Central memory CD8-positive, alpha-beta T cell (primary cell): ENCODE data around the gene GUCA2A.
A peak's percentile ranks its signal among the peaks of the same experiment; 100 is the strongest.

ENCODE experiments used
- ATAC-seq: fragments of 150-1000 bp; cut with Tn5 transposase; replicated peaks from 2 replicates; pipeline ENCODE4 v1.10.0; 2022; ENCODE audit warnings: mild to moderate bottlenecking, moderate FRiP score, moderate number of reproducible peaks; ENCODE audit not compliant: poor library complexity, severe bottlenecking; ENCODE audit errors: extremely low read depth
- DNase-seq, 2 donors: peaks; one replicate each; pipeline ENCODE4 v3.0.0; 2021; ENCODE audit warnings: low spot score in 2 of 2
- H3K27ac Mint-ChIP-seq: one replicate; pipeline ENCODE4 v1.8.0; 2022; ENCODE audit warnings: low read depth, mild to moderate bottlenecking, moderate library complexity, mixed read lengths
- H3K27me3 Mint-ChIP-seq: one replicate; pipeline ENCODE4 v1.8.0; 2022; ENCODE audit warnings: mixed read lengths
- H3K36me3 Mint-ChIP-seq: one replicate; pipeline ENCODE4 v1.8.0; 2022; ENCODE audit warnings: mild to moderate bottlenecking, moderate library complexity, mixed read lengths; ENCODE audit not compliant: insufficient read depth
- H3K4me1 Mint-ChIP-seq: one replicate; pipeline ENCODE4 v1.8.0; 2022; ENCODE audit warnings: mixed read lengths
- H3K4me3 Mint-ChIP-seq: one replicate; pipeline ENCODE4 v1.8.0; 2022; ENCODE audit warnings: mild to moderate bottlenecking, moderate library complexity, mixed read lengths
- H3K9me3 Mint-ChIP-seq: one replicate; pipeline ENCODE4 v1.8.0; 2022; ENCODE audit warnings: mixed read lengths

GUCA2A gene

DNA sequence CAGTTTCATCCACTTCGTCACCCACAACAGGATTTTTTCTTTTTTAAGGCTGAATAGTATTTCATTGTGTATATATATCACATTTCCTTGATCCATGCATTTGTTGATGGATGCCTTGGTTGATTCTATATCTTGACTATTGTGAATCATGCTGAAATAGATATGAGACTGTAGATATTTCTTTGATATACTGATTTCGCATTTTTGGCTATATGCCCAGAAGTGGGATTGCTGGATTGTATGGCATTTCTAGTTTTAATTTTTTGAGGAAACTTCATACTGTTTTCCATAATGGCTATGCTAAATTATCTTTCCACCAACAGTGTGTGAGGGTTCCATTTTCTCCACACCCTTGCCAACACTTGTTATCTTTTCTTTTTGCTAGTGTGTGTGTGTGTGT lies 6.4 kb downstream of the GUCA2A start:
- Mint-ChIP-seq H3K27me3 (peaks cover 36% of the 10 kb centered on the region), H3K4me1 (peaks cover 9% of the 10 kb centered on the region)

DNA sequence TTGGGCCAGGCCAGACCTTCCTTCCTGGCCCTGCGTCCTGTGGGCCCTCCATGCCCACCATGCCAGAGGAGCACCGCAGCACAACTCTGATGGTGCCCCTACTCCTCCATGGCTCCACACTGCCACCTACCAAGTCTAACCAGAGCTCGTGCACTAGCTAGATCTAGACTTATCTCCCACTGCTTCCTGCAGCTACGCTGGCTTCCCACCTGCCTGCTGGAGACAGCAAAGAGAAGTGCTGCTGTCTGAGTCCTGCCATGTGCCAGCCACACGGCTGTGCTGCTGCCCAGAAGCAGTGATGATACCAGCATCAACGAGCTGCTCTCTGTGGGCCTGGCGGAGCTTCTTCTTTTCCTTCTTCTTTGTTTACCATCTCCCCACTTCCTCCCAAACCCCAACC lies 6.9 kb downstream of the GUCA2A start:
- Mint-ChIP-seq H3K27me3 (peaks cover 39% of the 10 kb centered on the region), H3K4me1 (peaks cover 9% of the 10 kb centered on the region), H3K9me3 (peaks cover 5% of the 10 kb centered on the region), H3K4me3 (no peak overlapping the region), H3K27ac (no peak overlapping the region), H3K36me3 (no peaks in the 10 kb centered on the region)
- DNase-seq (no peak), ATAC-seq (peak; percentile 14)

More for the DNA sequence above, 6.4 kb downstream of the GUCA2A start:
- H3K9me3 Mint-ChIP-seq, result peaks cover 5% of the 10 kb centered on the region
- DNase-seq (no peak), ATAC-seq (no peak)
- H3K27ac Mint-ChIP-seq, result no peak overlapping the region
- H3K36me3 Mint-ChIP-seq, result no peaks in the 10 kb centered on the region
- H3K4me3 Mint-ChIP-seq, result no peak overlapping the region

DNA sequence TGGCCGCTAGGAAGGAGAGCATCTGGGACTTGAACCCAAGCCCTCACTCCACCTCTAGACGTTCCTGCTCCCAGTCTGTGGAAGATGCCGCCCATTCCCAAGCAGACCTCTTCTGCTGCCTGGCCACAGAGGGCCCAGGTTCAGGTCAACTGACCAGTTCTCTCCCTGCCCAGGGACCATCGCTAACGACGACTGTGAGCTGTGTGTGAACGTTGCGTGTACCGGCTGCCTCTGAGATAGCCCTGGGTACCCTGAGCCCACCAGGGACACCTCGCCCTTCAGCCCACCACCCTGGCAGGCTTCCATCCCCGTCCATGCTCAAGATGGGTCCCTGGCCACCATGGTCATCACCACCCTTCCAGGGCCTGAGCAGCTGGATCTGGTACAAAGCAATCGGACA lies 9.2 kb downstream of the GUCA2A start:
- H3K4me3 Mint-ChIP-seq, result no peak overlapping the region
- DNase-seq (no peak), ATAC-seq (no peak)
- H3K36me3 Mint-ChIP-seq, result no peaks in the 10 kb centered on the region
- peaks cover 34% of the 10 kb centered on the region for H3K27me3 Mint-ChIP-seq
- no peaks in the 10 kb centered on the region for H3K9me3 Mint-ChIP-seq
- peaks cover 9% of the 10 kb centered on the region for H3K4me1 Mint-ChIP-seq
- no peak overlapping the region for H3K27ac Mint-ChIP-seq

DNA sequence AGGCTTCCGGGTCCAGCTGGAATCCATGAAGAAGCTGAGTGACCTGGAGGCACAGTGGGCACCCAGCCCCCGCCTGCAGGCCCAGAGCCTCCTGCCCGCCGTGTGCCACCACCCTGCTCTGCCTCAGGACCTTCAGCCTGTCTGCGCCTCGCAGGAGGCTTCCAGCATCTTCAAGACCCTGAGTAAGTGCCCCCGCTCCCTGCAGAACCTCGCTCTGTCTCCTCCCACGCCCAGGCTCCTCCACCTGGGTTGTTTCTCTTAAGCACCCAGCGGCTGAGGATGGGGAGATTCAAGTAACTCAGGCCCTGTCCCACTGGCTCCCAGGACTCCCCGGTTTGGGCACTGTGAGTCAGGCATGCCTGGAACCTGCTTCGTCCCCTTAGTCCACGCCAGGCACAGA lies 9.9 kb downstream of the GUCA2A start:
- peaks cover 37% of the 10 kb centered on the region for H3K27me3 Mint-ChIP-seq
- H3K36me3 Mint-ChIP-seq, result no peaks in the 10 kb centered on the region
- H3K4me1 Mint-ChIP-seq, result peaks cover 9% of the 10 kb centered on the region
- ATAC-seq (no peak), DNase-seq (no peak)
- no peak overlapping the region for H3K27ac Mint-ChIP-seq
- H3K4me3 Mint-ChIP-seq, result no peak overlapping the region
- no peaks in the 10 kb centered on the region for H3K9me3 Mint-ChIP-seq

DNA sequence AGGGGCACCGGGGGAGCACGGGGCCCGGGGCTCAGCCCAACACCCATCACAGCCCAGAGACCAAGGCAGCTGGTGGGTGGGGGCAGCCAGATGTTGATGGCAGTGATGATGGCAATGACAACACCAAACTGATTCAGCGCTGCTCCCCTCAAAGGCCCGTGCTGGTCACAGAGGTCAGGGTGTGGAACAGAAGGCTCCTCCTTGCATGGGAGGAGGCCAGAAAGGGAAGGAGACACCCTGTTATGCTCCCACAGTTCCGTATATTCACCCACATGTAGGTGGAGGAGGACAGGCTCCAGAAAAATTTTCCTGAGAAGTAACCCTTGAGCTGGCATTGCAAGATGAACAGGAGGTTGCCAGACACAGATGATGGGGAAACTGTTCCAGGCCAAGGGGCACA lies 10.9 kb downstream of the GUCA2A start:
- H3K9me3 Mint-ChIP-seq, result no peaks in the 10 kb centered on the region
- no peak for ATAC-seq
- H3K27me3 Mint-ChIP-seq, result peaks cover 37% of the 10 kb centered on the region
- H3K4me1 Mint-ChIP-seq, result peaks cover 9% of the 10 kb centered on the region
- H3K4me3 Mint-ChIP-seq, result no peak overlapping the region
- no peaks in the 10 kb centered on the region for H3K36me3 Mint-ChIP-seq
- no peak overlapping the region for H3K27ac Mint-ChIP-seq
- no peak for DNase-seq

GRCh38 chr1:42152907-42153600 lies 11.5 kb downstream of the GUCA2A start, which contains the start of gene GUCA2B:
Gene GUCA2B (plus strand): TSS chr1:42153410. CDS start chr1:42153451, 41 bp downstream.
- ATAC-seq (no peak), DNase-seq (no peak)
- peaks cover 37% of the 10 kb centered on the region for H3K27me3 Mint-ChIP-seq
- no peak within 1 kb of the TSS for H3K27ac Mint-ChIP-seq
- H3K9me3 Mint-ChIP-seq, result no peaks in the 10 kb centered on the region
- H3K4me3 Mint-ChIP-seq, result no peak within 1 kb of the TSS
- H3K36me3 Mint-ChIP-seq, result no peaks in the 10 kb centered on the region
- H3K4me1 Mint-ChIP-seq, result peaks cover 8% of the 10 kb centered on the region

DNA sequence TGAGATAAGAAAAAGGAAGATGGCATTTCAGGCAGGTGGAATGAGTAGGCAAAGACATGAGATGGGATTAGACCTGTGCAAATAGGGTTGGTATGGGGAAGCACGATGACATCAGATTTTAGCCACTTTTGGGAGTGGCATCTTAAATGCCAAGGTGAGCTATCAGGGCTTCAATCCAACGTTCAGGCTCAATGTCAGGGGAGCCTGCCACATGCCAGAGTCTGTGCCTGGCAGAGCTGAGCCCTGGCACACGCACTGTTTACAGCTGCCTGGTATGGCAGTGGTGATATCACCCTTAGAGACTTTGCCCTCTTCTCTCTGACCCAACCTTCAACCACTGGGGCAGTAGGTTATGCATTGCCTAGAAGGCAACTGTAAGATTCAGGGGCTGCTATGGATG lies 12.4 kb downstream of the GUCA2A start:
- Mint-ChIP-seq H3K36me3 (no peaks in the 10 kb centered on the region), H3K4me3 (no peak overlapping the region), H3K4me1 (no peaks in the 10 kb centered on the region), H3K27ac (no peak overlapping the region), H3K27me3 (peaks cover 37% of the 10 kb centered on the region), H3K9me3 (no peaks in the 10 kb centered on the region)
- no peak for ATAC-seq
- no peak for DNase-seq

- H3K4me1 Mint-ChIP-seq, result no peaks in the 10 kb centered on the region
- H3K4me3 Mint-ChIP-seq, result no peak overlapping the region
- no peaks in the 10 kb centered on the region for H3K9me3 Mint-ChIP-seq
- no peaks in the 10 kb centered on the region for H3K36me3 Mint-ChIP-seq
- DNase-seq (no peak), ATAC-seq (no peak)
- H3K27ac Mint-ChIP-seq, result no peak overlapping the region
- peaks cover 37% of the 10 kb centered on the region for H3K27me3 Mint-ChIP-seq
Observed at GRCh38 chr1:42150651-42151050, 13.9 kb downstream of the GUCA2A start.

DNA sequence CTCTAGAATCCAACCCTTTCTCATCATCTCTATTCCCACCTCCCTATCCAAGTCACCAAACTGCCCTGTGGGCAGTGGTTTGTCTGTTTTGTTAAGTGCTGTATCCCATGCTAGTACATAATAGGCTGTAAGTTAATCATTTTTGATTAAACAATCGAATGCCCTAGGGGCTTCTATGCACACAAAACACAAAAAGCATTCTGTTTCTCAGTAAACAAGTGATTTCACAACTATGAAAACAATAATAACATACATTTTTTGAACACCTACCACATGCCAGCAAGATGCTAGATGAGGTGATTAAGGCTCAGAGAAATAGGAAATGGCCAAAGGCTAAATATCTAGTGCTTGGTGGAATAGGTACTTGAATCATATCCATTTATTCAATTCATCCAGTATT lies 16.4 kb downstream of the GUCA2A start:
- DNase-seq, result no peak
- Mint-ChIP-seq H3K4me1 (no peaks in the 10 kb centered on the region), H3K36me3 (no peaks in the 10 kb centered on the region), H3K27me3 (peaks cover 29% of the 10 kb centered on the region), H3K4me3 (no peak overlapping the region), H3K9me3 (no peaks in the 10 kb centered on the region), H3K27ac (no peak overlapping the region)
- no peak for ATAC-seq

- Mint-ChIP-seq H3K27me3 (peaks cover 38% of the 10 kb centered on the region), H3K27ac (no peak overlapping the region), H3K4me1 (no peaks in the 10 kb centered on the region), H3K4me3 (no peak overlapping the region), H3K9me3 (no peaks in the 10 kb centered on the region), H3K36me3 (no peaks in the 10 kb centered on the region)
- no peak for ATAC-seq
- peak; percentile 44 to 47 for DNase-seq
Observed at GRCh38 chr1:42146626-42147320, 17.8 kb downstream of the GUCA2A start.

DNA sequence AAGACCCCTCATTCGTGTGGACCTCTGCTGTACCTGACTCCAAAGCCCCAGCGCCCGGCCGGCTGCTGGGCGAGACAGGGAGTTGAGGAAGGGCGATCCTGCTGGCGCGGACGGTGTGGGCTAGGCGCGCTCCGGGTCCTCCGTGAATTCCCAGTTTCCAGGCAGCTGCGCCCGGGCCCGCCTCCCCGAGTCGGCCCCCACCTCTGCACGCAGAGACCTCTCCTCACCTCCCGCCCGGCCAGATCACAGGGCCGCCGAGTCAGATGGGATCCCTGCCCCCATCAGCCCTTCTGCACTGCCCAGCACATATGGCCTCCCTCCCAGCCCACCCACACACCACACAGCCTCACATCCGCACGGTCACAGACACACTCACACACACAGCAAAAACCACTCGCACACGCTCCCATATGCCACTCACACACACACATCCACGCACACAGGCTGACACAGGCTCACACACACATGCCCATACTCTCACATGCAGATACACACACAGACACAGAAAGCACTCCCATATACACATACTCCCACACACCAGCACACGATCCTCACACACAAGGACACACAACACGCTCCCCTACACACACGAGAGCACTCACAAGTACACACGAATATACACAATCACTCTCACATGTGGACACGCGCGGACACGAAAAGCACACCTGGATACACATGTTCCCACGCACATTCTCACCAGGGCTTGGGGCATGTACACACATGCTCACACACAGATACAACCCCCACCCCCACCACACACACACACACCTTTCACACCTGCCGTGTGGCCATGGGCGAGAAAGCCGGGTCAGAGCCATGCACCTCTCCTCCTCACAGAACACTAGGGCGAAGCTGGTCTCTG lies 18.6 kb downstream of the GUCA2A start:
- H3K27ac Mint-ChIP-seq, result no peak overlapping the region
- DNase-seq (peak in 1 of 2 donors; percentile 10), ATAC-seq (no peak)
- no peaks in the 10 kb centered on the region for H3K36me3 Mint-ChIP-seq
- H3K9me3 Mint-ChIP-seq, result no peaks in the 10 kb centered on the region
- H3K27me3 Mint-ChIP-seq, result peaks cover 31% of the 10 kb centered on the region
- no peak overlapping the region for H3K4me3 Mint-ChIP-seq
- H3K4me1 Mint-ChIP-seq, result no peaks in the 10 kb centered on the region

GRCh38 chr1:42145389-42145716 lies 19.2 kb downstream of the GUCA2A start:
- H3K27me3 Mint-ChIP-seq, result peaks cover 25% of the 10 kb centered on the region
- no peak overlapping the region for H3K27ac Mint-ChIP-seq
- no peak for ATAC-seq
- H3K4me1 Mint-ChIP-seq, result no peaks in the 10 kb centered on the region
- H3K4me3 Mint-ChIP-seq, result no peak overlapping the region
- DNase-seq, result no peak
- no peaks in the 10 kb centered on the region for H3K36me3 Mint-ChIP-seq
- no peaks in the 10 kb centered on the region for H3K9me3 Mint-ChIP-seq
